Measurements from ENCODE around the gene FKBP15.

FKBP15 gene, protein sequence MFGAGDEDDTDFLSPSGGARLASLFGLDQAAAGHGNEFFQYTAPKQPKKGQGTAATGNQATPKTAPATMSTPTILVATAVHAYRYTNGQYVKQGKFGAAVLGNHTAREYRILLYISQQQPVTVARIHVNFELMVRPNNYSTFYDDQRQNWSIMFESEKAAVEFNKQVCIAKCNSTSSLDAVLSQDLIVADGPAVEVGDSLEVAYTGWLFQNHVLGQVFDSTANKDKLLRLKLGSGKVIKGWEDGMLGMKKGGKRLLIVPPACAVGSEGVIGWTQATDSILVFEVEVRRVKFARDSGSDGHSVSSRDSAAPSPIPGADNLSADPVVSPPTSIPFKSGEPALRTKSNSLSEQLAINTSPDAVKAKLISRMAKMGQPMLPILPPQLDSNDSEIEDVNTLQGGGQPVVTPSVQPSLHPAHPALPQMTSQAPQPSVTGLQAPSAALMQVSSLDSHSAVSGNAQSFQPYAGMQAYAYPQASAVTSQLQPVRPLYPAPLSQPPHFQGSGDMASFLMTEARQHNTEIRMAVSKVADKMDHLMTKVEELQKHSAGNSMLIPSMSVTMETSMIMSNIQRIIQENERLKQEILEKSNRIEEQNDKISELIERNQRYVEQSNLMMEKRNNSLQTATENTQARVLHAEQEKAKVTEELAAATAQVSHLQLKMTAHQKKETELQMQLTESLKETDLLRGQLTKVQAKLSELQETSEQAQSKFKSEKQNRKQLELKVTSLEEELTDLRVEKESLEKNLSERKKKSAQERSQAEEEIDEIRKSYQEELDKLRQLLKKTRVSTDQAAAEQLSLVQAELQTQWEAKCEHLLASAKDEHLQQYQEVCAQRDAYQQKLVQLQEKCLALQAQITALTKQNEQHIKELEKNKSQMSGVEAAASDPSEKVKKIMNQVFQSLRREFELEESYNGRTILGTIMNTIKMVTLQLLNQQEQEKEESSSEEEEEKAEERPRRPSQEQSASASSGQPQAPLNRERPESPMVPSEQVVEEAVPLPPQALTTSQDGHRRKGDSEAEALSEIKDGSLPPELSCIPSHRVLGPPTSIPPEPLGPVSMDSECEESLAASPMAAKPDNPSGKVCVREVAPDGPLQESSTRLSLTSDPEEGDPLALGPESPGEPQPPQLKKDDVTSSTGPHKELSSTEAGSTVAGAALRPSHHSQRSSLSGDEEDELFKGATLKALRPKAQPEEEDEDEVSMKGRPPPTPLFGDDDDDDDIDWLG

GRCh38 chr9:113221003-113221799 lies at the start of gene FKBP15, which contains the start of gene SLC31A1:
TSS of gene FKBP15 (minus strand) at chr9:113221277. CDS start at chr9:113221243, 34 bp downstream.
TSS of gene SLC31A1 (plus strand) at chr9:113221544. CDS start at chr9:113256149, 34,605 bp downstream.
- CTCF ChIA-PET = interaction anchor here (1.1 to 3.2 kb wide), 4 partner anchors 9 to 119 kb away, joined by 3 to 19 read pairs (median 9); partner anchors contain the start of genes CDC26 and WDR31
- peak within 1 kb of the TSS; percentile 48 for H3K27ac ChIP-seq (ENCODE audit: extremely low read depth, low read depth, low read length)
- peak within 1 kb of the TSS; percentile 80 for H3K4me3 ChIP-seq (ENCODE audit: low read depth, low read length)
- H3K36me3 ChIP-seq (ENCODE audit: control insufficient read depth in 2 of 2, insufficient read depth in 1 of 2, low read length in 2 of 2) = peaks cover 0 to 10% of the 10 kb centered on the region in 2 experiments
- no peaks in the 10 kb centered on the region for H3K9me3 ChIP-seq (ENCODE audit: control insufficient read depth, insufficient read depth, low read depth, low read length)
- POLR2A ChIA-PET = interaction anchor here (0.5 to 4.2 kb wide), 27 partner anchors 10 to 1203 kb away, joined by 3 to 44 read pairs (median 4); partner anchors contain the start of genes C9orf43, CDC26, HSDL2 and POLE3
- 0 out of 2 replicates have a peak, but pooled peaks cover 3% of the 10 kb centered on the region for H3K4me1 ChIP-seq (ENCODE audit: control insufficient read depth, insufficient read depth, low read length)
- no peak for TF ChIP-seq ZNF311 (tag by site-specific recombination; IDR thresholded peaks at IDR 0.05; ENCODE audit: borderline replicate concordance)
- TF ChIP-seq ZNF624 (tag by site-specific recombination; IDR thresholded peaks at IDR 0.05) = no peak
- TF ChIP-seq ZNF747 (tag by site-specific recombination; IDR thresholded peaks at IDR 0.05) = no peak
- TF ChIP-seq ZNF148 (tag by site-specific recombination; IDR thresholded peaks at IDR 0.05; ENCODE audit: borderline replicate concordance) = no peak
- peak; percentile 8; the same call in 1 of the 2 replicates for TF ChIP-seq PRDM1 (tag by site-specific recombination; IDR thresholded peaks at IDR 0.05)
- TF ChIP-seq INSM2 (tag by site-specific recombination; IDR thresholded peaks at IDR 0.05) = no peak; the same call in 1 of the 2 replicates
- TF ChIP-seq, protein P1, sequence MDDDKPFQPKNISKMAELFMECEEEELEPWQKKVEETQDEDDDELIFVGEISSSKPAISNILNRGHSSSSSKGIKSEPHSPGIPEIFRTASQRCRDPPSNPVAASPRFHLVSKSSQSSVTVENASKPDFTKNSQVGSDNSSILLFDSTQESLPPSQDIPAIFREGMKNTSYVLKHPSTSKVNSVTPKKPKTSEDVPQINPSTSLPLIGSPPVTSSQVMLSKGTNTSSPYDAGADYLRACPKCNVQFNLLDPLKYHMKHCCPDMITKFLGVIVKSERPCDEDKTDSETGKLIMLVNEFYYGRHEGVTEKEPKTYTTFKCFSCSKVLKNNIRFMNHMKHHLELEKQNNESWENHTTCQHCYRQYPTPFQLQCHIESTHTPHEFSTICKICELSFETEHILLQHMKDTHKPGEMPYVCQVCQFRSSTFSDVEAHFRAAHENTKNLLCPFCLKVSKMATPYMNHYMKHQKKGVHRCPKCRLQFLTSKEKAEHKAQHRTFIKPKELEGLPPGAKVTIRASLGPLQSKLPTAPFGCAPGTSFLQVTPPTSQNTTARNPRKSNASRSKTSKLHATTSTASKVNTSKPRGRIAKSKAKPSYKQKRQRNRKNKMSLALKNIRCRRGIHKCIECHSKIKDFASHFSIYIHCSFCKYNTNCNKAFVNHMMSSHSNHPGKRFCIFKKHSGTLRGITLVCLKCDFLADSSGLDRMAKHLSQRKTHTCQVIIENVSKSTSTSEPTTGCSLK (tag by site-specific recombination; IDR thresholded peaks at IDR 0.05) = no peak
- TF ChIP-seq ZNF280D (tag by site-specific recombination; IDR thresholded peaks at IDR 0.05) = no peak
- TF ChIP-seq ZNF169 (tag by site-specific recombination; IDR thresholded peaks at IDR 0.05) = no peak
- no peak for TF ChIP-seq ZNF596 (tag by site-specific recombination; IDR thresholded peaks at IDR 0.05)
- no peak for TF ChIP-seq ZNF132 (tag by site-specific recombination; IDR thresholded peaks at IDR 0.05; ENCODE audit: borderline replicate concordance)
- TF ChIP-seq, protein P2, sequence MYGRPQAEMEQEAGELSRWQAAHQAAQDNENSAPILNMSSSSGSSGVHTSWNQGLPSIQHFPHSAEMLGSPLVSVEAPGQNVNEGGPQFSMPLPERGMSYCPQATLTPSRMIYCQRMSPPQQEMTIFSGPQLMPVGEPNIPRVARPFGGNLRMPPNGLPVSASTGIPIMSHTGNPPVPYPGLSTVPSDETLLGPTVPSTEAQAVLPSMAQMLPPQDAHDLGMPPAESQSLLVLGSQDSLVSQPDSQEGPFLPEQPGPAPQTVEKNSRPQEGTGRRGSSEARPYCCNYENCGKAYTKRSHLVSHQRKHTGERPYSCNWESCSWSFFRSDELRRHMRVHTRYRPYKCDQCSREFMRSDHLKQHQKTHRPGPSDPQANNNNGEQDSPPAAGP (tag by site-specific recombination; IDR thresholded peaks at IDR 0.05) = 0 out of 2 replicates have a peak, but pooled peaks have one; percentile 17
- no peak for TF ChIP-seq REPIN1 (tag by site-specific recombination; IDR thresholded peaks at IDR 0.05; ENCODE audit: low read depth)
- TF ChIP-seq ZFP3 (tag by site-specific recombination; IDR thresholded peaks at IDR 0.05; ENCODE audit: low read depth) = no peak
- TF ChIP-seq ZSCAN16 (tag by site-specific recombination; IDR thresholded peaks at IDR 0.05) = no peak
- no peak for TF ChIP-seq ZNF514 (tag by site-specific recombination; IDR thresholded peaks at IDR 0.05)
- 0 out of 2 replicates have a peak, but pooled peaks have one; percentile 60 for TF ChIP-seq IKZF3 (tag by site-specific recombination; IDR thresholded peaks at IDR 0.05)
- no peak for TF ChIP-seq ZNF510 (tag by site-specific recombination; IDR thresholded peaks at IDR 0.05; ENCODE audit: insufficient replicate concordance)
- TF ChIP-seq ZSCAN23 (tag by site-specific recombination; IDR thresholded peaks at IDR 0.05) = peak; percentile 63; the same call in 1 of the 2 replicates
- TF ChIP-seq ZNF558 (tag by site-specific recombination; IDR thresholded peaks at IDR 0.05) = no peak
- no peak for TF ChIP-seq HOXA7 (CRISPR knock-in tag; IDR thresholded peaks at IDR 0.05; ENCODE audit: borderline replicate concordance)

All from HEK293 (cell line).